ENCODE measurements around the gene ACP1. TPM values are rescaled to one million over a fixed set of nuclear protein-coding genes. Genes with fewer than 3 reads are reported as not detected.

ACP1 gene
- polyA plus RNA-seq, 1 of the 3 experiments (the other 2 are of a cell fraction), result 88.9 TPM

DNA sequence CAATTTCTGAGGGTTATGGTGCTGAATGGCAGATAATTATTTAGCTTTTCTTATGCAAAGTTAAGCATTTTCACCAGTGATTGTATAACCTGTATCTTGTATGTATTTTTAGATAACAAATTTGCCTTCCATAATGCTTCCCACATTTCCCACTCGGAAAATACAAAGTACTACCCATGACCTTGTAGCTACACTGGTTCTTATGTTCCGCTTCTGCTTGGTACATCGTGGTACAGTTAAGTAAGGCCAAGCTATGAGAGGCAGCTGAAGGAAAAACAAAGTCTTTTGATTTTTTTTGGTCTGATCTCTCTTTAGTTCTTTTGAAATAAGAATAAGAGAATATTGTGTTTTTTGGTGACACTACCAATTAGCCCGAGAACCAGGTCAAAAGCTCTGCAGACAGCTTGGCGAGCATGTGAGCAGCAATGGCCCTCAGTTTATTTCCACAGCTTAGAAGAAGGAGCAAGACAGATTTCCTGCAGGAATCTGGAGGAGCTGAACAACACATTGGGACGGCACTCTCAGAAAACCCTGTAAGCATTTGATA is 27.7 kb upstream of the ACP1 start:
- Histone ChIP-seq H2AFZ (ENCODE audit: low read depth) (no peak overlapping the region), H3K9me2 (no peaks in the 10 kb centered on the region), H3K36me3 (replicated peaks in 1 of 2; ENCODE audit: control insufficient read depth in 1 of 2, insufficient read depth in 2 of 2, low read length in 1 of 2) (peaks cover 24 to 45% of the 10 kb centered on the region in 2 experiments), H3K4me1 (ENCODE audit: control insufficient read depth in 1 of 2, insufficient read depth in 2 of 2, low read depth in 1 of 2, low read length in 1 of 2) (no peaks in the 10 kb centered on the region), H3K9me3 (peaks cover under 1% of the 10 kb centered on the region; the same call in 1 of the 2 replicates), H3K4me2 (no peak overlapping the region), H3F3A (replicated peaks; ENCODE audit: insufficient read depth) (no peaks in the 10 kb centered on the region), H3K4me3 (ENCODE audit: low read depth in 2 of 2, low read length in 1 of 2) (no peak overlapping the region), H3K9ac (no peak overlapping the region), H3K27me3 (ENCODE audit: insufficient read depth) (no peaks in the 10 kb centered on the region), H3K79me2 (ENCODE audit: insufficient read depth) (no peaks in the 10 kb centered on the region), H4K20me1 (ENCODE audit: insufficient read depth) (no peaks in the 10 kb centered on the region), H3K27ac (ENCODE audit: low read depth in 2 of 2, low read length in 1 of 2) (no peak overlapping the region)
- no peak for TF ChIP-seq YY1 (IDR thresholded peaks at IDR 0.05; ENCODE audit: low read depth)
- no peak for TF ChIP-seq TEAD4 (IDR thresholded peaks at IDR 0.05; ENCODE audit: borderline replicate concordance, insufficient read depth)
- TF ChIP-seq, protein P1, sequence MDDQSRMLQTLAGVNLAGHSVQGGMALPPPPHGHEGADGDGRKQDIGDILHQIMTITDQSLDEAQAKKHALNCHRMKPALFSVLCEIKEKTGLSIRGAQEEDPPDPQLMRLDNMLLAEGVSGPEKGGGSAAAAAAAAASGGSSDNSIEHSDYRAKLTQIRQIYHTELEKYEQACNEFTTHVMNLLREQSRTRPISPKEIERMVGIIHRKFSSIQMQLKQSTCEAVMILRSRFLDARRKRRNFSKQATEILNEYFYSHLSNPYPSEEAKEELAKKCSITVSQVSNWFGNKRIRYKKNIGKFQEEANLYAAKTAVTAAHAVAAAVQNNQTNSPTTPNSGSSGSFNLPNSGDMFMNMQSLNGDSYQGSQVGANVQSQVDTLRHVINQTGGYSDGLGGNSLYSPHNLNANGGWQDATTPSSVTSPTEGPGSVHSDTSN (IDR thresholded peaks at IDR 0.05), result no peak
- no peak for TF ChIP-seq FOXJ3 (CRISPR knock-in tag; IDR thresholded peaks at IDR 0.05)
- TF ChIP-seq CHD2 (IDR thresholded peaks at IDR 0.05; ENCODE audit: low read length, partially characterized antibody), result no peak
- no peak for TF ChIP-seq FOXM1 (IDR thresholded peaks at IDR 0.05; ENCODE audit: low read depth)
- TF ChIP-seq ELF1 (IDR thresholded peaks at IDR 0.05), result no peak
- no peak for TF ChIP-seq GABPA (IDR thresholded peaks at IDR 0.05; ENCODE audit: low read depth)
- TF ChIP-seq RFX5 (IDR thresholded peaks at IDR 0.05; ENCODE audit: low read length), result no peak
- TF ChIP-seq RCOR1 (IDR thresholded peaks at IDR 0.05; ENCODE audit: low read length), result no peak
- no peak for TF ChIP-seq MXI1 (IDR thresholded peaks at IDR 0.05; ENCODE audit: low read depth, low read length)
- no peak for TF ChIP-seq TCF12 (IDR thresholded peaks at IDR 0.05)
- no peak for TF ChIP-seq SMC3 (IDR thresholded peaks at IDR 0.05; ENCODE audit: low read depth, low read length)
- TF ChIP-seq, protein P2, sequence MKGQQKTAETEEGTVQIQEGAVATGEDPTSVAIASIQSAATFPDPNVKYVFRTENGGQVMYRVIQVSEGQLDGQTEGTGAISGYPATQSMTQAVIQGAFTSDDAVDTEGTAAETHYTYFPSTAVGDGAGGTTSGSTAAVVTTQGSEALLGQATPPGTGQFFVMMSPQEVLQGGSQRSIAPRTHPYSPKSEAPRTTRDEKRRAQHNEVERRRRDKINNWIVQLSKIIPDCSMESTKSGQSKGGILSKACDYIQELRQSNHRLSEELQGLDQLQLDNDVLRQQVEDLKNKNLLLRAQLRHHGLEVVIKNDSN (IDR thresholded peaks at IDR 0.05; ENCODE audit: borderline replicate concordance, low read depth), result no peak
- ChIA-PET CTCF (interaction anchor here (0.8 to 3.7 kb wide), 4 partner anchors 10 to 53 kb away, joined by 3 to 22 read pairs (median 4); partner anchors contain the start of gene ALKAL2), POLR2A (no interaction called here)
- no peak for DNase-seq
- 85% methylated on average over 6 of the region's 6 CpGs for whole genome bisulfite sequencing (ENCODE audit: low lambda C conversion rate)

DNA sequence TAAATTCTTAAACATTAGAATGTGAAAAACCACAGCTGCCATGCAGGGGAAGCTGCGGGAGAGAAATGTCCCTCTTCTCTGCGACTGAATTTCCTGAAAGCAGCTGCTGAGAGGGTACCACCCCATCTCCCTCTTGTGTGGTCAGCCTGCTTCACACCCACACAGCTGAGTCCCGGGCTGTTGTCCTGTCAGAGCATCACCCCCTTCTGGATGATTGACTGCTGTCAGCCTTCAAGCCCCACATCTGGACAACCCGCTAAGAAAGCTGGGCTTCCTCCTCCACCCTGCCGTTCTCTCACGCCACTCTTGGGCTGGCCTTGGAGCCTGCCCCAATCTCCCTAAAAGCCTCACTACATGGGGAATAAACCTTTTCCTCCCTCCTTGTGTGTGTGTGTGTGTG is 26.9 kb upstream of the ACP1 start:
- Histone ChIP-seq H3K27ac (ENCODE audit: low read depth in 2 of 2, low read length in 1 of 2) (no peak overlapping the region), H3K9me2 (no peaks in the 10 kb centered on the region), H3K9ac (no peak overlapping the region), H2AFZ (ENCODE audit: low read depth) (no peak overlapping the region), H3F3A (replicated peaks; ENCODE audit: insufficient read depth) (no peaks in the 10 kb centered on the region), H3K4me3 (ENCODE audit: low read depth in 2 of 2, low read length in 1 of 2) (no peak overlapping the region), H3K36me3 (replicated peaks in 1 of 2; ENCODE audit: control insufficient read depth in 1 of 2, insufficient read depth in 2 of 2, low read length in 1 of 2) (peaks cover 31 to 50% of the 10 kb centered on the region in 2 experiments), H3K27me3 (ENCODE audit: insufficient read depth) (no peaks in the 10 kb centered on the region), H3K79me2 (ENCODE audit: insufficient read depth) (no peaks in the 10 kb centered on the region), H3K9me3 (peaks cover 4% of the 10 kb centered on the region; the same call in 1 of the 2 replicates), H3K4me2 (no peak overlapping the region), H3K4me1 (ENCODE audit: control insufficient read depth in 1 of 2, insufficient read depth in 2 of 2, low read depth in 1 of 2, low read length in 1 of 2) (no peaks in the 10 kb centered on the region), H4K20me1 (ENCODE audit: insufficient read depth) (no peaks in the 10 kb centered on the region)
- CTCF ChIA-PET, result interaction anchor here (0.8 to 3.7 kb wide), 3 partner anchors 8 to 13 kb away, joined by 3 to 22 read pairs (median 3); no protein-coding TSS in a partner anchor
- WGBS (ENCODE audit: low lambda C conversion rate), result 88% methylated on average over 6 of the region's 6 CpGs
- no peak for DNase-seq
- TF ChIP-seq TEAD4 (IDR thresholded peaks at IDR 0.05; ENCODE audit: borderline replicate concordance, insufficient read depth) (no peak), MXI1 (IDR thresholded peaks at IDR 0.05; ENCODE audit: low read depth, low read length) (no peak), RXRA (IDR thresholded peaks at IDR 0.05; ENCODE audit: borderline replicate concordance, low read depth) (no peak), TAF1 (IDR thresholded peaks at IDR 0.05; ENCODE audit: borderline replicate concordance, low read depth, low read length) (no peak)
- TF ChIP-seq, protein P3, sequence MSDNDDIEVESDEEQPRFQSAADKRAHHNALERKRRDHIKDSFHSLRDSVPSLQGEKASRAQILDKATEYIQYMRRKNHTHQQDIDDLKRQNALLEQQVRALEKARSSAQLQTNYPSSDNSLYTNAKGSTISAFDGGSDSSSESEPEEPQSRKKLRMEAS (IDR thresholded peaks at IDR 0.05; ENCODE audit: low read depth), result no peak
- TF ChIP-seq, protein P4, sequence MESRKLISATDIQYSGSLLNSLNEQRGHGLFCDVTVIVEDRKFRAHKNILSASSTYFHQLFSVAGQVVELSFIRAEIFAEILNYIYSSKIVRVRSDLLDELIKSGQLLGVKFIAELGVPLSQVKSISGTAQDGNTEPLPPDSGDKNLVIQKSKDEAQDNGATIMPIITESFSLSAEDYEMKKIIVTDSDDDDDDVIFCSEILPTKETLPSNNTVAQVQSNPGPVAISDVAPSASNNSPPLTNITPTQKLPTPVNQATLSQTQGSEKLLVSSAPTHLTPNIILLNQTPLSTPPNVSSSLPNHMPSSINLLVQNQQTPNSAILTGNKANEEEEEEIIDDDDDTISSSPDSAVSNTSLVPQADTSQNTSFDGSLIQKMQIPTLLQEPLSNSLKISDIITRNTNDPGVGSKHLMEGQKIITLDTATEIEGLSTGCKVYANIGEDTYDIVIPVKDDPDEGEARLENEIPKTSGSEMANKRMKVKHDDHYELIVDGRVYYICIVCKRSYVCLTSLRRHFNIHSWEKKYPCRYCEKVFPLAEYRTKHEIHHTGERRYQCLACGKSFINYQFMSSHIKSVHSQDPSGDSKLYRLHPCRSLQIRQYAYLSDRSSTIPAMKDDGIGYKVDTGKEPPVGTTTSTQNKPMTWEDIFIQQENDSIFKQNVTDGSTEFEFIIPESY (IDR thresholded peaks at IDR 0.05; ENCODE audit: borderline replicate concordance, low read depth), result no peak
- POLR2A ChIA-PET, result no interaction called here
